GM08714 (cell line): Measurements from ENCODE around the gene SPINK5.
"Not testable (repeated sequence)": the region's sequence is repeated elsewhere in the genome, so short reads cannot be mapped to it uniquely, and the experiment has no call there.

Experiments used
- H3K4me3 ChIP-seq: fragments of 200-500 bp; sonication (Bioruptor generic); 2 replicates; pipeline ENCODE4 v1.5.1; 2014; ENCODE audit warnings: mild to moderate bottlenecking, low read length, inconsistent platforms
- ZNF274 ChIP-seq: IDR thresholded peaks from 2 replicates; pipeline ENCODE4 v1.6.1; 2012; ENCODE audit warnings: mild to moderate bottlenecking, low read depth, low read length

SPINK5 gene

GRCh38 chr5:148063861-148064260 lies at the start of gene SPINK5:
Gene SPINK5, plus strand, starts transcription at chr5:148063980. Its CDS starts 65 bp downstream, at chr5:148064045.
- TF ChIP-seq ZNF274, result no peak

GRCh38 chr5:148014276-148014675 lies 49.5 kb upstream of the SPINK5 start:
- TF ChIP-seq ZNF274, result no peak
- H3K4me3 ChIP-seq, result no peak overlapping the region

More at GRCh38 chr5:148063861-148064260, at the start of gene SPINK5:
- no peak within 1 kb of the TSS for H3K4me3 ChIP-seq

GRCh38 chr5:148020257-148020988 lies 43.4 kb upstream of the SPINK5 start:
- no peak for TF ChIP-seq ZNF274
- no peak overlapping the region for H3K4me3 ChIP-seq

- no peak overlapping the region for H3K4me3 ChIP-seq
- TF ChIP-seq ZNF274, result no peak
These were observed 36.3 kb upstream of the SPINK5 start for GRCh38 chr5:148027505-148027904.

GRCh38 chr5:148029131-148029530 lies 34.6 kb upstream of the SPINK5 start:
- TF ChIP-seq ZNF274, result no peak
- no peak overlapping the region for H3K4me3 ChIP-seq

- TF ChIP-seq ZNF274, result no peak
- H3K4me3 ChIP-seq, result no peak overlapping the region
These were observed 30.6 kb upstream of the SPINK5 start for GRCh38 chr5:148033134-148033533.

GRCh38 chr5:148035676-148036075 lies 28.1 kb upstream of the SPINK5 start:
- TF ChIP-seq ZNF274, result no peak
- no peak overlapping the region for H3K4me3 ChIP-seq

GRCh38 chr5:148042881-148043280 lies 20.9 kb upstream of the SPINK5 start:
- no peak overlapping the region for H3K4me3 ChIP-seq
- no peak for TF ChIP-seq ZNF274

GRCh38 chr5:148043705-148044104 lies 20.1 kb upstream of the SPINK5 start:
- H3K4me3 ChIP-seq, result no peak overlapping the region
- TF ChIP-seq ZNF274, result no peak

- not testable (repeated sequence) for H3K4me3 ChIP-seq
These were observed 8.6 kb upstream of the SPINK5 start for GRCh38 chr5:148055160-148055559.

- H3K4me3 ChIP-seq, result no peak overlapping the region
- TF ChIP-seq ZNF274, result no peak
These were observed 3.5 kb upstream of the SPINK5 start for GRCh38 chr5:148060309-148060708.

GRCh38 chr5:148060881-148061280 lies 2.9 kb upstream of the SPINK5 start:
- H3K4me3 ChIP-seq, result no peak overlapping the region
- TF ChIP-seq ZNF274, result no peak

- TF ChIP-seq ZNF274, result no peak
- H3K4me3 ChIP-seq, result no peak overlapping the region
These were observed 6.8 kb downstream of the SPINK5 start for GRCh38 chr5:148070621-148071020.

GRCh38 chr5:148072207-148072606 lies 8.4 kb downstream of the SPINK5 start:
- H3K4me3 ChIP-seq, result no peak overlapping the region
- no peak for TF ChIP-seq ZNF274

GRCh38 chr5:148075529-148075928 lies 11.7 kb downstream of the SPINK5 start:
- TF ChIP-seq ZNF274, result no peak
- H3K4me3 ChIP-seq, result no peak overlapping the region

GRCh38 chr5:148083203-148083602 lies 19.4 kb downstream of the SPINK5 start:
- H3K4me3 ChIP-seq, result no peak overlapping the region
- TF ChIP-seq ZNF274, result no peak
